Stimulated activated CD4-positive, alpha-beta T cell treated with anti-CD3 and anti-CD28 coated beads, Interleukin-15, amount 100 ng/mL, for 24 hours (primary cell): ENCODE data around the gene POTEI.
A peak's percentile ranks its signal among the peaks of the same experiment; 100 is the strongest.
"Not testable (repeated sequence)": the region's sequence is repeated elsewhere in the genome, so short reads cannot be mapped to it uniquely, and the experiment has no call there.

ENCODE experiments used
- DNase-seq: peaks from one replicate; pipeline ENCODE4 v3.0.0-alpha.2; 2020

Gene POTEI

GRCh38 chr2:130454712-130455083 lies 54.4 kb downstream of the POTEI start:
- not testable (repeated sequence) for DNase-seq

GRCh38 chr2:130453955-130454711 lies 55.0 kb downstream of the POTEI start:
- not testable (repeated sequence) for DNase-seq

- not testable (repeated sequence) for DNase-seq
These were observed 56.2 kb downstream of the POTEI start for GRCh38 chr2:130452897-130453296.

- not testable (repeated sequence) for DNase-seq
These were observed 57.3 kb downstream of the POTEI start for GRCh38 chr2:130451823-130452222.

GRCh38 chr2:130451278-130451677 lies 57.9 kb downstream of the POTEI start:
- DNase-seq, result not testable (repeated sequence)

GRCh38 chr2:130450366-130450765 lies 58.8 kb downstream of the POTEI start:
- DNase-seq, result not testable (repeated sequence)

- DNase-seq, result peak; percentile 27
These were observed 81.5 kb downstream of the POTEI start for GRCh38 chr2:130427631-130428030.

- not testable (repeated sequence) for DNase-seq
These were observed 90.3 kb downstream of the POTEI start for GRCh38 chr2:130418845-130419244.

- peak; percentile 50 for DNase-seq
These were observed 92.4 kb downstream of the POTEI start for GRCh38 chr2:130416693-130417092.
